Suprapubic skin (tissue), 4 donors: ENCODE data around the gene DUOXA2. TPM values are rescaled to one million over a fixed set of nuclear protein-coding genes. Genes with fewer than 3 reads are reported as not detected.

ENCODE experiments used
- DNase-seq, 2 donors: peaks; one replicate each; pipeline ENCODE4 v3.0.0-alpha.2; 2019; ENCODE audit warnings: low spot score in 2 of 2
- H3K27ac ChIP-seq: fragments of 200-600 bp; sonication (generic); one replicate; pipeline ENCODE4 v1.5.1; 2019
- H3K27me3 ChIP-seq: fragments of 200-600 bp; sonication (generic); one replicate; pipeline ENCODE4 v1.5.1; 2019
- H3K36me3 ChIP-seq: fragments of 200-600 bp; sonication (generic); one replicate; pipeline ENCODE4 v1.5.1; 2019
- H3K4me1 ChIP-seq: fragments of 200-600 bp; sonication (generic); one replicate; pipeline ENCODE4 v1.5.1; 2019
- H3K4me3 ChIP-seq: fragments of 200-600 bp; sonication (generic); one replicate; pipeline ENCODE4 v1.5.1; 2019; ENCODE audit warnings: mild to moderate bottlenecking
- H3K9me3 ChIP-seq: fragments of 200-600 bp; sonication (generic); one replicate; pipeline ENCODE4 v1.5.1; 2019
- CTCF ChIP-seq, 2 donors: fragments of 200-600 bp in 1 of 2; fragments of 450-650 bp in 1 of 2; sonication (generic) in 1 of 2; IDR thresholded peaks; one replicate each; pipeline ENCODE4 v1.5.1; 2016 to 2019; ENCODE audit warnings: antibody characterized with exemption in 2 of 2, mild to moderate bottlenecking in 1 of 2, moderate library complexity in 1 of 2
- EP300 ChIP-seq: sonication (generic); formaldehyde crosslinking; IDR thresholded peaks from one replicate; pipeline ENCODE4 v1.6.1; 2017; ENCODE audit warnings: antibody characterized with exemption
- POLR2A ChIP-seq, 2 donors: fragments of 450-650 bp; IDR thresholded peaks; one replicate each; pipeline ENCODE4 v1.6.1; 2017; ENCODE audit warnings: antibody characterized with exemption in 2 of 2, mild to moderate bottlenecking in 2 of 2, moderate library complexity in 2 of 2
- POLR2AphosphoS5 ChIP-seq, 3 donors: sonication (generic); formaldehyde crosslinking; IDR thresholded peaks; one replicate each; pipeline ENCODE4 v1.6.1; 2017; ENCODE audit warnings: antibody characterized with exemption in 3 of 3
- WGBS: methylation state at CpG from one replicate; pipeline ENCODE4 v1.1.5; 2018; 5-methylcytosine and 5-hydroxymethylcytosine counted together
- total RNA-seq, 4 donors: library from RNA; depleted of rRNA; stranded (reverse); fragments of >200 nt; gene quantifications; one replicate each; pipeline ENCODE4 v1.1.0, GENCODE V29; 2016

DUOXA2 gene
- total RNA-seq, 4 donors from 2014 or later: not detected

GRCh38 chr15:45157974-45158373 lies 43.8 kb downstream of the DUOXA2 start:
- no peak for DNase-seq
- Histone ChIP-seq H3K27me3 (no peaks in the 10 kb centered on the region), H3K4me1 (peaks cover 36% of the 10 kb centered on the region), H3K27ac (peak overlapping the region; percentile 24), H3K36me3 (peaks cover 13% of the 10 kb centered on the region), H3K9me3 (no peaks in the 10 kb centered on the region), H3K4me3 (no peak overlapping the region)
- 29% methylated on average over 1 of the region's 1 CpG for WGBS
- no peak for TF ChIP-seq EP300
- no peak for TF ChIP-seq POLR2A (IDR thresholded peaks at IDR 0.05)
- no peak for TF ChIP-seq POLR2AphosphoS5 (IDR thresholded peaks at IDR 0.05)
- TF ChIP-seq CTCF (IDR thresholded peaks at IDR 0.05): no peak

GRCh38 chr15:45161666-45162065 lies 47.5 kb downstream of the DUOXA2 start:
- H3K27me3 ChIP-seq: no peaks in the 10 kb centered on the region
- H3K27ac ChIP-seq: peak overlapping the region; percentile 40
- WGBS: 83% methylated on average over 6 of the region's 14 CpGs
- TF ChIP-seq POLR2A (IDR thresholded peaks at IDR 0.05) (no peak), POLR2AphosphoS5 (IDR thresholded peaks at IDR 0.05) (no peak), EP300 (no peak), CTCF (IDR thresholded peaks at IDR 0.05) (no peak)
- H3K4me3 ChIP-seq: no peak overlapping the region
- H3K4me1 ChIP-seq: peaks cover 53% of the 10 kb centered on the region
- DNase-seq: no peak
- H3K9me3 ChIP-seq: no peaks in the 10 kb centered on the region
- H3K36me3 ChIP-seq: peaks cover 7% of the 10 kb centered on the region

GRCh38 chr15:45162771-45163507 lies 48.8 kb downstream of the DUOXA2 start:
- TF ChIP-seq CTCF (IDR thresholded peaks at IDR 0.05): peak; percentile 65 to 83
- TF ChIP-seq POLR2A (IDR thresholded peaks at IDR 0.05): no peak
- peak in 1 of 3 donors; percentile 55 for TF ChIP-seq POLR2AphosphoS5 (IDR thresholded peaks at IDR 0.05)
- TF ChIP-seq EP300: no peak
- Histone ChIP-seq H3K4me1 (peaks cover 50% of the 10 kb centered on the region), H3K9me3 (no peaks in the 10 kb centered on the region), H3K27me3 (no peaks in the 10 kb centered on the region), H3K27ac (peak overlapping the region; percentile 71), H3K36me3 (peaks cover 3% of the 10 kb centered on the region), H3K4me3 (no peak overlapping the region)
- WGBS: 29% methylated on average over 4 of the region's 7 CpGs
- peak in 1 of 2 donors; percentile 84 for DNase-seq

- no peaks in the 10 kb centered on the region for H3K9me3 ChIP-seq
- DNase-seq: no peak
- peaks cover 45% of the 10 kb centered on the region for H3K4me1 ChIP-seq
These were observed 49.4 kb downstream of the DUOXA2 start for GRCh38 chr15:45163508-45163856.

More at GRCh38 chr15:45163508-45163856, 49.4 kb downstream of the DUOXA2 start:
- peaks cover 3% of the 10 kb centered on the region for H3K36me3 ChIP-seq
- H3K27me3 ChIP-seq: no peaks in the 10 kb centered on the region
- no peak overlapping the region for H3K4me3 ChIP-seq
- no peak overlapping the region for H3K27ac ChIP-seq
- WGBS: 100% methylated on average over 3 of the region's 9 CpGs
- TF ChIP-seq POLR2A (IDR thresholded peaks at IDR 0.05): no peak
- no peak for TF ChIP-seq CTCF (IDR thresholded peaks at IDR 0.05)
- TF ChIP-seq EP300: no peak
- no peak for TF ChIP-seq POLR2AphosphoS5 (IDR thresholded peaks at IDR 0.05)
